Stimulated activated CD8-positive, alpha-beta memory T cell treated with anti-CD3 and anti-CD28 coated beads, Interleukin-12 subunit alpha, Interleukin-12 subunit beta, amount 100 ng/mL, for 4 hours (primary cell): ENCODE measurements around the gene XRCC6.
"Not testable (repeated sequence)": the region's sequence is repeated elsewhere in the genome, so short reads cannot be mapped to it uniquely, and the experiment has no call there.

Experiments used
- DNase-seq: peaks from one replicate; pipeline ENCODE4 v3.0.0-alpha.2; 2020; ENCODE audit warnings: low read depth

Gene XRCC6

DNA sequence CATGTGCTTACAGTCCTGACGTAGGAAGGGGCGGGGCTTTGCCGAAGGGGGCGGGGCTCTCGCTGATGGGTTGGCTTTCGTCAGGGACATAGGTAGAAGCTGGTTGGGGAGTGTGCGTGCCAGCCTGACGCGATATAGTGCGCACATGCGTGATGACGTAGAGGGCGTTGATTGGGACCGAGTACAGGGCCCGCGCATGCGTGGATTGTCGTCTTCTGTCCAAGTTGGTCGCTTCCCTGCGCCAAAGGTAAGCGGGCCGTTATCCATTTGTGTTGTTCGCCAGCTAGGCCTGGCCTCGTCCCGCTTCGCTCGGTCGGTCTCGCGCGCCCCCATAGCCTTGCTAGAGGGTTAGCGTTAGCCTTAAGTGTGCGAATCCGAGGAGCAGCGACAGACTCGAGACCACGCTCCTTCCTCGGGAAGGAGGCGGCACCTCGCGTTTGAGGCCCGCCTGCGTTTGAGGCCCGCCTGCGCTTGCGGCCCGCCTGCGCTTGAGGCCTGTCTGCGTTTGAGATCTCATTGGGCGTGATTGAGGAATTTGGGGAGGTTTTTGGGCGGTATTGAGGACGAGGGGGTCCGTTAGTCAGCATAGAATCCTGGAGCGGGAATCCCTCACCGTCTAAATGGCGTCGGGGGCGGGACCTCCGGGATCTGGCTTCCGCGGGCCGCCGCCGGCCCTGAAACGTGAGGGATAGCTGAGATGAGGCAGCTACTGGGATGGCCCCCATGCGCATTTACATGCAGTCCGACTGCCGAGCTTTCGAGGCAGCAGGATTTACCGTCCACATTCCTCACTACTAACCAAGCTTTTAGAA lies at the start of gene XRCC6:
Gene XRCC6, plus strand, starts transcription at position 197 of the 812 bp plus-strand sequence. CDS start 710 bp downstream, outside the sequence.
- peak; percentile 99 for DNase-seq

DNA sequence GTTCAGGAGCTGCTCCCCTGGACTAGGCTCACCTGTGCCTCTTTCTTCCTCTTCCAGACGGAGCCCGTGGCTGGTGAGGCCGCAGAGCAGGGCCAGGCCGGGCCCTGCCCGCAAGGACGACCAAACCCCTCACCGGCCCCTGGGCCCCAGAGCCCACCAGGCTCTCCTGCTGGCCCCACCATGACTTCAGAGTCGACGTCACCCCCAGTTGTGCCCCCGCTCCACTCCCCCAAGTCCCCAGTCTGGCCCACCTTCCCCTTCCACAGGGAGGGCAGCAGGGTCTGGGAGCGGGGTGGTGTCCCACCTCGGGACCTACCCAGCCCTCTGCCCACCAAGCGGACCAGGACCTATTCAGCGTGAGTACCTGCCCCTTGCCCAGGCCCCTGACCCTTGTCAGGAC lies 49.3 kb upstream of the XRCC6 start:
- DNase-seq, result no peak

DNA sequence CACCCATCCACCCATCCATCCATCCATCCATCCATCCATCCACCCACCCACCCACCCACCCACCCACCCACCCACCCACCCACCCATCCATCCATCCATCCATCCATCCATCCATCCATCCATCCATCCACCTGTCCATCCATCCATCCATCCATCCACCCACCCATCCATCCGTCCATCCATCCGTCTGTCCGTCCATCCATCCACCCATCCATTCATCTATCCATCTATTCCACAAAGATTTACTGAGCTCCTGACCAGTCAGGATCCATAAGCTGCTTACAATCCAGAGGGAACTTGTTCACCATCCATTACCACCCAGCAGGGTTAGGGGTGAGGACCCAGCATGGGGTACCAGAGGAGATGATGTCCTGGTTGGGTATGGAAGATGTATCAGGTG lies 48.8 kb upstream of the XRCC6 start:
- DNase-seq, result not testable (repeated sequence)

DNA sequence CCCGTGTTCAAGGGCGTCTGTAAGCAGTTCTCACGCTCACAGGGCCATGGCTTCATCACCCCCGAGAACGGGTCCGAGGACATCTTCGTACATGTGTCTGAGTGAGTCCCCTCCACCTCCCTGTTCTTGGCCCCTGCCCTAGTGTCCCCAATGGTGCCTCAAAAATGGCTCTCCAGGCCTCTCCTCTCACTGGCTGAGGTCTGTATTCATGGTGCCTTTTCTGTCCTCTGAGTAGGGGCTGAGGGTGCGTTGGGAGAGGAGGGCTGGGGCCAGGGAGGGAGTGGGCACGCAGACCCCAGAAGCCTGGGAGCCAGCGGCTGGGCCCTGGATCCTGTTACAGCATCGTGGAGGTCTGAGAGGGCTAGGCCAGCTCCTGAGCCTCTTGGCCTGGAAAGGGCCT lies 47.4 kb upstream of the XRCC6 start:
- no peak for DNase-seq

DNA sequence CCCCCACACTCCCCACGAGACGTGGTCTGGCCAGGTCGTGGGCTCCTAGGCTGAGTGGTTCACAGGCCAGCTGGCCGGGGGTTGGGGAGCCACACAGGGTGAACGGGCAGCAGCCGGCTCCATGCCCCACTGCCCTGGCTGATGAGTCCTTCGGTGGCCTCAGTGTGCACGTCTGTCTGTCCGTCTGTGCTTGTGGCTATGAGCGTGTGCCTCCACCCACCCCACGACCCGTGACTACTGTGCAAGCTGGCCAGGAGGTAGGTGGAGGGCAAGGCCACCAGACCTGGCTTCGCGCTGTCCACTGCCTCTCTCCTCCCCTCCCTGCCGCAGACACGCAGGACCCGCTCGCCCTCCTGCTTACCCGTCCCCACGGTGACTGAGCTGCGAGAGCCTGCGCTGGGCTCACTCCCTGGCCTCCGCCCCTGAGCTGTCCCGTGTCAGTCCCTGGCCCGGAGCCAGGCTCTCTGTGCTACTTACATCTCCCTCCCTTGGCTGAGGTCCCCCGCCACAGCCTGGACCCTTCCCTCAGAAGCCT lies 46.2 kb upstream of the XRCC6 start:
- no peak for DNase-seq

DNA sequence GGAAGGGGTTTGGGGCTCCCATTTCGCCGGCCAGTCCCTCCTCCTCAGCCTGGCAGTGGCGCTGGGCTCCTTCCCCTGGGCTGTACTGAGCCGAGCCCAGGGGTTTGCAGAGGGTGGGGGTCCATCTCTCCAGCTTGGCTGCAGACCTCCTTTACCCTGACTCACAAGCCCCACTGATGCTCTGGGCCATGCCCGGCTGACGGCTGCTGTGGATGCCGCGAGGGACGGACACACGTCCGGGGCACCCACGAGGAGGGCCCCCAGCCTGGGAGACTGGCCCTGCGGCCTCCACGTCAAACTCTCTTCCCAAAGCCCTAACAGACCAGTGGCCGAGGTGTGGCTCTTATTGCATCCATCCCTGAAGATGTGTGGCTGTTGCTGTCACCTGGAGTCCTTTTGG lies 45.6 kb upstream of the XRCC6 start:
- no peak for DNase-seq

DNA sequence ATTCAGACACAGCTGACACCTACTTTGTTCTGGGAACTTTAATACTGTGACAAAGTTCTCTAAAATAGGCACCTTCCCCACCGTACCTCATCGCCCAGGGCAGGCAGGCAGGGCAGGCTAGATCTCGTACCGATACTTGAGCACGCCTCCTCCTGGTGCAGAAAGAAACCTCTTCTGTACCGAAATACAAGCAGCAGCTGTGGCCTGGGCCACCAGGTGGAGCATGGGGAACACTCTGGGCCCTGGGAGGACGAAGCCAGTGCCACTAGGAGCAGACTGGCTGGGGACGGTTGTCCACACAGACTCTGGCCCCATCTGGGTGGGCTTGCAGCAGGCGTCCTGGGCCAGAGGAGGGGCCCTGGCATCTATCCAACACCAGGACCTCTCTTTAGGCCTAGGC lies 44.2 kb upstream of the XRCC6 start:
- DNase-seq, result no peak

DNA sequence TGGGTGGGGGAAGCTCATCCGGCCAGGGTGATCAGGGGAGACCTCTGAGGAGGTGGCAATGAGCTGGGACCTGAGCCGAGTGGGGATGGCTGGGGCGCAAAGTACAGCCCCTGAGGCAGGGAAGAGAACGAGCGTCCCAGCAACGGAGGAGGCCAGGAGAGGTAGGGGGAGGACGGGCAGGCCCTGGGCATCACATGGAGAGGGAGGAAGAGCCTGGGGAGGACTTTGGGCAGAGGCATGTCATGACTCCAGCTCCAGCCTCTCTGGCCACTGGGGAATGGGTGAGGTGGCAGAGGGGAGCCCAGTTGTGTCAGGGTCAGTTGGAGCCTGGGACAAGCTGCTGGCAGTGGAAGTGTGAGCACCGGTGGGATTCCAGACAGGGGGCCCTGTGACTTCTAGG lies 43.0 kb upstream of the XRCC6 start:
- DNase-seq, result no peak

DNA sequence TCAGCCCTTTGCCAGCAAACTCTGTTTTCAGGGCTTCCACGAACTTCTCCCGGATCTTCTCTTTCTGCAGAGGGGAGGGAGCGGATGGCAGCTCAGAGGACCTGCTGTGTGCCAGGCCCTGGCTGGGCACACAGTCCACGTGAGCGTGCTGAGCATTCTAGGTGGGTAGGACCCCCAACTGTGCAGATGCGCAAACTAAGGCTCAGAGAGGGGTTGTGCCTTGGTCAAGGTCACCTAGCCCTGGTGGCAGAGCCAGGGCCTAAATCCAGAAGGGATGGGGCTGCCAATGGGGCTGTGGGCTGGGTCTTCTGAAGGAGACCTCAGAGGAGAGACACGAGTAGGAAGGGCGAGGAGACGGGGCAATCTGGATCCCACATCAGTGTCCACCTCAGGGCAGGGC lies 42.3 kb upstream of the XRCC6 start:
- DNase-seq, result no peak

DNA sequence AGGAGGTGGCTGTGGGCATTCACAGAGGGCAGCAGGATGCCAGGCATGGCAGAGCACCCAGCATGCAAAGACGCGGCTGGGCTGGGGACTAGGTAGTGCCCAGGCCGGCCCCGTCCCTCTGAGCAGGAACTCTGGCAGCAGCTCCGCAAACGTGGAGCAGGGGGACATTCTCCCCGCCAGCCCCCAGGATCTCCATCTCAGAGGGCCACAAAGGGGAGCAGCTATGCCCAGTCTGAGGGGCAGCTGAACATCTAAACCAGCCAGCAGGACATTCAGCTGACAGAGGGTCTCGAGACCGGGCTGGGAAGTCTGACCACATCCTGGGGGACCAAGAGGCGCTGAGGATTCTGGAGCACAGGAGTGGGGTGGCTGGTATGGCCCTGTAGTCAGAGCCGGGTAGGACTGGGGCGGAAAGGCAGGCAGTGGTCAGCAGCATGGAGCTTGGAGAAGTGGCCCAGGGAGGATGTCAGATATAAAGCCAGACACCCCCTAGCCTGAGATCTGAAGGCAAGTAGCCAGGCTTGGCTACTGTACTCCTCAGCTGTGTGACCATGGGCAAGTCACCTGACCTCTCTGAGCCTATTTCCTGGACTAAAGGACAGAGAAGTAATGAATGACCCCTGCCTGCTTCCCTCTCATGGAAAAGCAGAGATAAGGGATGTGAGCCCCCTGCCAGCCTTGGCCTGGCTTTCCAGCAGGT lies 41.6 kb upstream of the XRCC6 start:
- DNase-seq, result no peak

DNA sequence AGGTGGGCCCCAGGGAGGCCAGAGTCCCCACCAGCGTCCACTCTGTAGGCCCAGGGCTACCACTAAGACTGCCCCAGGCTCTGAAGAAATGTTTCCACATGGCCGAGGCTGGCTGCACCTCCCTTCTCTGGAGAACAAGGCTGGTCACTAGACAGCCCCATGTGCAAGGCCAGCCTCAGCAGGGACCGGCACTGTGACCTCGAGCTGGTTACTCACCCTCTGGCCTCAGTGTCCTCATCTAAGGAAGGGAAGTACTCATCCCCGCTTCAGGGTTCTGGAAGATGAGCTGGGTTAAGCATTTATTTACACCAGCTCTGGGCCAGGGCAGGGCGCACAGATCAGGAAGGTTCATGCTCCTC lies 41.1 kb upstream of the XRCC6 start:
- DNase-seq, result no peak

DNA sequence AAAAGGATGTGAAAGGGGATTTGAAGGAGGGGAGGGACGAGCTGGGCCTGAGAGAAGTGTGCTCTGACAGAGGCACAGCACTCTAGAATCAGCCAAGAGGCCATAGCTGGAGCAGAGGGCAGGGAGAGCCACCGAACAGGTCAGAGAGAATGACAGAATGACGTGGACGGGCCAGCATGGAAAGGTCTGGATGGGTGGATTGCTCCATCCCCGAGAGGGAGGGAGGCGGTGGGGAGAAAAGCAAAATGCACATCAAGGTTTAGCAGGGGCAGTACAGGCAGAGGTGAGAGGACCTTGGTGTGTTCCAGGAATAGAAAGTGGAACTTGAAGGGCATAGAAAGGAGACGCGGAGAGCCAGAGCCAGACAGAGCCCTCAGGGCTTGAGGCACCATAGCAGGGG lies 38.4 kb upstream of the XRCC6 start:
- DNase-seq, result no peak

DNA sequence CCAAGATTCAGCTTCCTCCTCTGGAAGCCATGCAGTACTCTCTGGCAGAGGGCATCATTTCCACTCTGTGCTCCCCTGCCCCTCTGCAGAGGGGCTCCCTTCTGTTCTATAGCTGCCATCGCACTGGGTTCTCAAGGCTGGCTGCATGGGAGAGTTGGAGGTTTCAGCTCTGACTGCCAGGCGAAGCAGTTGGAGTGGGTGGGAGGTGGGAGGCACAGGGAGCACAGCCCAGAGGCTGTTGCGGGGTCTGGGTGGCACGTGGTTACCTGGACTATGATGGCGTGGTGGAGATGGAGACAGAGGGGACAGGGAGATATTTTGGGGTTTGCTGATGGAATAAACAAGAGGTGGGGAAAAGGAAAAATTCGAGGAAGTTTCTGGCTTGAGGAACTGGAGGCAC lies 36.2 kb upstream of the XRCC6 start:
- no peak for DNase-seq

DNA sequence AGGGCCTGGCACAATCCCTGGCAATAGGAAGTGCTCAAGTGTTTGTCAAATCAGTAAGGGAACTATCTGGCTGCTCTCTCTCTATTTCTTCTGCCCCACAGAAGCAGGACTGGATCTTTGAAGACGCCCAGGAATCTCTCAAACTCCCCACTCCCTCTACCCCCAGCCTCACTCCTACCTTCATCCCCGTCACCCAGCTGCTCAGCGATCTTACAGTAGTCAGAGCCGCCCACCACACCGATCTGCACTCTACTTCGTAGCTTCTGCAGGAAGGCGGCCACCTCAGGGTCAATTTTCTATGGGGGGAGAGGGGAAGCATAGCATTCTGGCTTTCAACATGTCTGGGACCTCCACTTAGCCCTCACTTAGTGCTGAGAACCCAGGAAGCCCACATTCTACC lies 35.2 kb upstream of the XRCC6 start:
- DNase-seq, result no peak

DNA sequence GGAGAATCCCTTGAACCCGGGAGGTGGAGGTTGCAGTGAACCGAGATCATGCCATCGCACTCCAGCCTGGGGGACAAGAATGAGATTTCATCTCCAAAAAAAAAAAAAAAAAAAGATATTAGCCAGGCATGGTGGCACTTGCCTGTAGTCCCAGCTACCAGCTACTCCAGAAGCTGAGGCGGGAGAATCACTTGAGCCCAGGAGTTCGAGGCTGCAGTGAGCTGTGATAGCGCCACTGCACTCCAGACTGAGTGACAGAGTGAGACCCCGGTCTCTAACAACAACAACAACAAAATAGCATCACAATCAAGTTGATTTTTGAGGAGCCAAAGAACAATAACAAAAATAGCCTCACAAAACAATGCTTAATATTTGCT lies 33.8 kb upstream of the XRCC6 start:
- no peak for DNase-seq

DNA sequence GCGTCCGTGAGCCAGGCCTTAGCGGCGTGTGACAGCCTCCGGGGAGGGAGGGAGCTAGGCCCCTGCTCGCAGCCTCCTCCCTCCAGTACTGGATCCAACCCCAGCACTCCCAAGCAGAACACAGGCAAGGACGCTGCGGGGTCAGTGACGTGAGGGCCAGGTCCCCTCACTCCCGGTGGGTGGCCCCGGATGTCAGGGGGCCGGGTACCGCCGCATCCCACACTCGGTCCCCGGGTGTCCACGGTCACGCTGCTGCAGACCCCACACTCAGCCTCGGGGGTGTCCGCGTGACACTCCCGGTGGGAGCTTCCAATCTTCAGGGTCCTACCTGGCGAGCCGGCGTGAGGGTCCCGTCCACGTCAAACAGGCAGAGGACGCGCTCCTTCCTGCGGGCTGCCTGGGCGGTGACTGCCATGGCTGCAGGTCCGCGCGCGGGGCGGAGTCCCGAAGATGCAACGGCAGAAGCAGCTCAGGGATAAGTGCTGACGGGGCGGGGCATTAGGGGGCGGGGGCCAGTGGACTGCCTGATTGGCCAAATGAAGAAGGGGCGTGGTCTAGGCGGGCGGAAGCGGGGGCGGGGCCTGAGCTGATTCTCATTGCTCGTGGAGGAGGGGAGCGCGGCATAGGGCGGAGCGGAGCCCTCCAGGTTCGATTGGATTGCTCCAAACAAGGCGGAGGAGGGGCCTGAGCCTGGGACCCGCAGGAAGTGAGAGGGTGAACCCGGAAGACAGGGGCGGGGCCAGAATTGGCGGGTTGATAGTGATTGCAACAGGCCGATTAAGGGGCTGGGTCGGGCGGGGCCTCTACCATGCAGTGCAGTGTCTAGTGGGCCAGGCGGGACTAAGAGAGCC lies 31.5 kb upstream of the XRCC6 start, which contains the start of gene PMM1:
Gene PMM1, minus strand, starts transcription at position 450 of the 851 bp plus-strand sequence. Its CDS starts 35 bp downstream, at position 415.
- DNase-seq, result peak; percentile 100

DNA sequence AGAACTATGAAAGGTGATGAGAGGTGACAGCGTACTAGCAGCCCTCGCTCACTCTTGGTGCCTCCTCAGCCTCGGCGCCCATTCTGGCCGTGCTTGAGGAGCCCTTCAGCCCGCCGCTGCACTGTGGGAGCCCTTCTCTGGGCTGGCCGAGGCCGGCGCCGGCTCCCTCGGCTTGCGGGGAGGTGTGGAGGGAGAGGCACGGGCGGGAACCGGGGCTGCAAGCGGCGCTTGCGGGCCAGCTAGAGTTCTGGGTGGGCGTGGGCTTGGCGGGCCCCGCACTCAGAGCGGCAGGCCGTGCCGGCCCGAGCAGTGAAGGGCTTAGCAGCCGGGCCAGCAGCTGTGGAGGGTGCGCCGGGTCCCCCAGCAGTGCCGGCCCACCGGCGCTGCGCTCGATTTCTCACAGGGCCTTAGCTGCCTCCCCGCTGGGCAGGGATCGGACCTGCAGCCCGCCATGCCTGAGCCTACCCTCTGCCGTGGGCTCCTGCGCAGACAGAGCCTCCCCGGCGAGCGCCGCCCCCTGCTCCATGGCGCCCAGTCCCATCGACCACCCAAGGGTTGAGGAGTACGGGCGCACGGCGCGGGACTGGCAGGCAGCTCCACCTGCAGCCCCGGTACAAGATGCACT lies 27.6 kb upstream of the XRCC6 start:
- not testable (repeated sequence) for DNase-seq

DNA sequence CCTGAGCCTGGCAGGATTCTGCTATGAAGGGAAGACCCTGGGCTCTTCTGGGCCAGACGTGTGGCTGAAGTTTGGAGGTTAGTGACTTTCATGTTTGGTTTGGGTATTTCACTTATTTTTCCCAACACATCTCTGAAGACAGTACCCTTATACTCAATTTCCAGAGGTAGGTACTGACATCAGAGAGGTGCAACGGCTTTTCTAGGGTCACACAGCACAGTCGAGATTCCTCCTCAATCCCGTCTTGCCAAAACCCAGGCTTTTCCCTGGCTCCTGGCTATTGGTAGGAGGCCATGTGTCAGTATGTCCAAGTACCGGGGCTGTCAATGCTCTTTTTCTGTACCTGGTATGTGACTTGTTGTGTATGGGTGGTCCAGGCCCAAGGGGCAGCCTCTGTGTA lies 25.4 kb upstream of the XRCC6 start:
- no peak for DNase-seq

DNA sequence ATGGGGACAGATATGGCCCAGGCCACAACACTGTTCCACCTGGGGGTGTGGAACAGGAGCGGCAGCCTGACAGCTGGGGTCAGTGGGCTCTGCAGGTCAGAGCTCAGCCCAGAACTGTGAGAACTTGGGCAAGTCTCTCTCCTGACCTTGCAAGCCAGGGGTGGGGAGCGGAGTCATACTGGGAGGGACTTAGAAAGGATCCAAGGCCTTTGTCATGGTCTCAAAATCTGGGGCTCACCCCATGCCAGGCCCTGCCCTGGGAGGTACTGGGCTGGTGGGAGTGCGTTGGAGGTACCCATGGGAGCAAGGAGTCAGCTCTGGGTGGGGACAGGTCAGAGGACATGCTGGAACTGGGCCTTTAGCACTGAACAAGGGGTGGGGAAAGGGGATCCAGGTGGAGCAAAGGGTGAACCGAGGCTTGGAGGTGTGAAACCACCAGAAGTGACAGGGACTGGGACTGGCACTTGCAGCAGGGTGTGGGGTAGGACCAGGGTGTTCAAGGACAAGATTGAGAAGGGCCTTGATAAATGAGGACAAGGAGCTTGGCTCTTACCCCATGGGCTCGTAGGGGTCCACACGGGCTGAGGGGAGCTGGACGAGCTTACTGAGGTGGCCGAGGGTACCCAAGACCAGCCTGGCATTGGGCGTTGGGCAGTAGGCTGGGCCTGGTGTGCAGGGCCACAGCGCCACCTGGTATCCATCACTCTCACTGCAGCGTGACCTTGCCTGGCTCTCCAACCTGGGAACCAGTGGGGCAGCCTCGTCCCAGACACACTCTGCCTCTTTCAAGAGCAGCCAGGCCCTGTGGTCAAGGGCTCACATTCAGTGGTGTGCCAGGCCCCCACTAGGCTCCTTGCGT lies 24.1 kb upstream of the XRCC6 start:
- DNase-seq, result no peak

DNA sequence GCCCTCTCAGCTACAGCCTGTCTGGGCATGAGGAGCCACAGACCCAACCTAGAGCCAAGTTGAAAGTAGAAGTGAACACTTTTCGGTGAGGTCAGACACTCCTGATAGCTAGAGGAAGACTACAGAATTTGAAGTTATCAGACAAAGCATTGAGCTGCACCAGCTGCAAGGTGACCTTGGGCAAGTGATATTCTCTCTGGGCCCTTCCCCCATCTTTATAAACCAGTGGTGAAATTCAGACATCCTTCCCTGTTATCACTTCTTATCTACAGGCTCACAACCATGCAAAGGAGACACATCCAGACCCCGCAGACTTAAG lies 23.5 kb upstream of the XRCC6 start:
- no peak for DNase-seq

DNA sequence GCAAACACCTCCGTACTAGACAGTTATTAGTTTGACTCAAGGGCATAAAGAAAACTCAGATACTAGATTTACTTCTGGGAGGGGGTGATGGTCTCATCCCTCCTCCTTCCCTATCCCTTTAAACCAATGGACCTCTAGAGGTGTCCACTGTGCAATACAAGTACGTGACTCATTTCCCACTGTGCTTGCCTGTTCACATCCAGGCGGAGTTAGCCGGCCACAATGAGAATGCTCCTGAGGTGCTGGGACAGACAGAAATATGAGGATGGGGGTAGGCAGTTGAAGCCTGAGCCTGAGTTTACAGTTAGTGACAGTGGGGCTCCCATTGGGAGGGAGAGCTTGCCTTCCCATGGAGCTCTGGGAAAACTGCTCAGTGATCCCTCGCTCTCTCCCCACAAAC lies 23.0 kb upstream of the XRCC6 start:
- DNase-seq, result no peak
